Spleen (tissue), 11 donors: Measurements from ENCODE around the gene ADAM29. TPM values are rescaled to one million over a fixed set of nuclear protein-coding genes. Genes with fewer than 3 reads are reported as not detected.
"Not testable (repeated sequence)": the region's sequence is repeated elsewhere in the genome, so short reads cannot be mapped to it uniquely, and the experiment has no call there.

ENCODE experiments used
- DNase-seq: peaks from one replicate; pipeline ENCODE4 v3.0.0-alpha.2; 2020
- H3K27ac ChIP-seq, 8 donors: fragments of 200-600 bp; sonication (generic) in 7 of 8; 1 replicate in 4 of 8; 2 replicates in 4 of 8; pipeline versions ENCODE4 v1.5.0 to v1.8.0; 2016 to 2021; ENCODE audit warnings: inconsistent platforms in 4 of 8, mild to moderate bottlenecking in 4 of 8, moderate library complexity in 1 of 8
- H3K27me3 ChIP-seq, 7 donors: fragments of 200-600 bp; sonication (generic) in 6 of 7; replicated peaks in 1 of 7; 1 replicate in 4 of 7; 2 replicates in 3 of 7; pipeline versions ENCODE4 v1.5.0 to v1.8.0; 2016 to 2021; ENCODE audit warnings: inconsistent platforms in 3 of 7, mild to moderate bottlenecking in 1 of 7
- H3K36me3 ChIP-seq, 6 donors: fragments of 200-600 bp; sonication (generic) in 5 of 6; 1 replicate in 4 of 6; 2 replicates in 2 of 6; pipeline versions ENCODE4 v1.5.0 to v1.8.0; 2016 to 2021; ENCODE audit warnings: inconsistent platforms in 2 of 6
- H3K4me1 ChIP-seq, 6 donors: fragments of 200-600 bp; sonication (generic) in 5 of 6; 1 replicate in 3 of 6; 2 replicates in 3 of 6; pipeline versions ENCODE4 v1.5.0 to v1.8.0; 2016 to 2021; ENCODE audit warnings: inconsistent platforms in 3 of 6
- H3K4me3 ChIP-seq, 8 donors: fragments of 200-600 bp; sonication (generic) in 7 of 8; 1 replicate in 4 of 8; 2 replicates in 4 of 8; pipeline versions ENCODE4 v1.5.0 to v1.8.0; 2016 to 2021; ENCODE audit warnings: inconsistent platforms in 4 of 8, mild to moderate bottlenecking in 4 of 8, moderate library complexity in 2 of 8
- H3K9me3 ChIP-seq, 8 donors: fragments of 200-600 bp; sonication (generic) in 7 of 8; 1 replicate in 4 of 8; 2 replicates in 4 of 8; pipeline versions ENCODE4 v1.5.0 to v1.8.0; 2016 to 2021; ENCODE audit warnings: inconsistent platforms in 4 of 8
- CTCF ChIP-seq, 11 experiments: fragments of 200-600 bp in 7 of 11; fragments of 450-650 bp in 4 of 11; sonication (generic) in 4 of 11; IDR thresholded peaks in 8 of 11; conservative IDR thresholded peaks in 3 of 11; 1 replicate in 7 of 11; 2 replicates in 4 of 11; pipeline versions ENCODE4 v1.4.0 to v1.8.0; 2016 to 2021; ENCODE audit warnings: antibody characterized with exemption in 11 of 11, inconsistent platforms in 4 of 11, mild to moderate bottlenecking in 1 of 11
- POLR2A ChIP-seq, 3 donors: fragments of 450-650 bp; IDR thresholded peaks; one replicate each; pipeline ENCODE4 v1.5.1; 2017; ENCODE audit warnings: antibody characterized with exemption in 3 of 3, mild to moderate bottlenecking in 1 of 3
- POLR2AphosphoS5 ChIP-seq, 3 donors: sonication (generic); formaldehyde crosslinking; IDR thresholded peaks; one replicate each; pipeline ENCODE4 v1.5.1; 2017; ENCODE audit warnings: antibody characterized with exemption in 3 of 3
- WGBS, 5 donors: extraction: QIAGEN DNeasy Blood & Tissue Kit in 3 of 5; methylation state at CpG; one replicate each; pipeline versions ENCODE4 v1.1.5 to v1.1.7; 2013 to 2018; 5-methylcytosine and 5-hydroxymethylcytosine counted together
- intact Hi-C: fragments of 100-400 bp; cut with DNase I; formaldehyde crosslinking; loops from one replicate; pipeline ENCODE4 v1.15.0; 2023; ENCODE audit warnings: low total_unique reads
- polyA plus RNA-seq, 3 donors: library from polyadenylated mRNA; stranded (reverse); fragments of 200-250 nt; gene quantifications; one replicate each; pipeline ENCODE4 v1.2.1, GENCODE V29; 2013
- small RNA-seq, 4 donors: library from RNA; depleted of rRNA; stranded (forward); fragments of <200 nt; gene quantifications; one replicate each; pipeline ENCODE3, GENCODE V24; 2016
- total RNA-seq, 7 donors: library from RNA; depleted of rRNA in 3 of 7; stranded (reverse); fragments of >200 nt in 3 of 7; fragmentation: NEBNext Ultra II Directional in 4 of 7; extraction: Animal tissue kit (Norgen Biotek cat#: 25700) in 4 of 7; gene quantifications; one replicate each; pipeline versions ENCODE4 v1.1.0 to v1.2.1, GENCODE V29; 2016 to 2021
- donor health status: healthy with polysubstance abuse.
- donor health status: DM: no; HTN: no; CAD: no; lungs with moderate emphysema.
- donor health status: DM: no; HTN: no; CAD: no.
- donor health status: Bipolar disorder and iron deficiency.
- donor health status: healthy.
- donor health status: DM: no; HTN: no; CAD: no.
- donor health status: DM: yes; HTN: yes; CAD: no.

The ADAM29 gene
- total and polyA plus RNA-seq, 10 donors: 0.02 TPM; not detected in 9

- DNase-seq: no peak
Observed at GRCh38 chr4:175017751-175018150, 99.6 kb downstream of the ADAM29 start.

GRCh38 chr4:175019447-175019846, 101.3 kb downstream of the ADAM29 start:
- H3K27me3 ChIP-seq, H3K4me3 ChIP-seq, H3K4me1 ChIP-seq, H3K27ac ChIP-seq, intact Hi-C loops, H3K36me3 ChIP-seq, DNase-seq: not testable (repeated sequence)
- 87 to 97% (median 94%) methylated on average over 20 of the region's 20 CpGs for WGBS, 5 donors
- peaks cover 0 to 14% (median 0%) of the 10 kb centered on the region in 8 donors for H3K9me3 ChIP-seq

More at GRCh38 chr4:175017751-175018150, 99.6 kb downstream of the ADAM29 start:
- intact Hi-C loops: no loop called here
- Histone ChIP-seq H3K4me3 (no peak overlapping the region), H3K4me1 (no peaks in the 10 kb centered on the region), H3K9me3 (peaks cover 0 to 14% (median 0%) of the 10 kb centered on the region in 8 donors), H3K27me3 (no peaks in the 10 kb centered on the region), H3K27ac (no peak overlapping the region), H3K36me3 (no peaks in the 10 kb centered on the region)
- 82 to 92% (median 85%) methylated on average over 3 of the region's 3 CpGs for WGBS, 5 donors
- TF ChIP-seq POLR2A (IDR thresholded peaks at IDR 0.05): no peak
- TF ChIP-seq POLR2AphosphoS5 (IDR thresholded peaks at IDR 0.05): no peak
- no peak for TF ChIP-seq CTCF (IDR thresholded peaks at IDR 0.05 in 8 of 11, conservative IDR thresholded peaks at IDR 0.05 in 3 of 11)

Small RNA genes within 50 kb of the gene (small RNA-seq; reads per million reads assigned to genes)
- 0 reads per million in 4 donors for gene AC105914.1

Other genes starting within 250 kb of the ADAM29 start
- under 1 TPM in 6 of 7 donors, not detected in 1; 0.03 to 0.20 (median 0.08) TPM for gene GLRA3, start 89.1 kb upstream of the ADAM29 start, total RNA-seq
- under 1 TPM in 2 of 3 donors, not detected in 1; 0.02 to 0.04 TPM for gene GLRA3, start 89.1 kb upstream of the ADAM29 start, polyA plus RNA-seq